Chondrocyte (in vitro differentiated cells): ENCODE results near the gene ZNF33A. TPM values are rescaled to one million over a fixed set of nuclear protein-coding genes. Genes with fewer than 3 reads are reported as not detected.
"Not testable (repeated sequence)": the region's sequence is repeated elsewhere in the genome, so short reads cannot be mapped to it uniquely, and the experiment has no call there.

Source experiments
- DNase-seq: peaks from one replicate; pipeline ENCODE4 v3.0.0; 2021; ENCODE audit warnings: mixed read lengths, low spot score
- H3K27ac Mint-ChIP-seq: one replicate; pipeline ENCODE4 v1.8.0; 2021; ENCODE audit warnings: mild to moderate bottlenecking, moderate library complexity, mixed read lengths; ENCODE audit not compliant: unreplicated experiment
- H3K27me3 Mint-ChIP-seq: 2 replicates; pipeline ENCODE4 v1.8.0; 2021; ENCODE audit warnings: low read depth, mixed read lengths
- H3K36me3 Mint-ChIP-seq: 2 replicates; pipeline ENCODE4 v1.8.0; 2021; ENCODE audit warnings: low read depth, mixed read lengths
- H3K4me1 Mint-ChIP-seq: 2 replicates; pipeline ENCODE4 v1.8.0; 2021; ENCODE audit warnings: low read depth, mild to moderate bottlenecking, mixed read lengths
- H3K4me3 Mint-ChIP-seq: one replicate; pipeline ENCODE4 v1.8.0; 2021; ENCODE audit warnings: mild to moderate bottlenecking, moderate library complexity, mixed read lengths; ENCODE audit not compliant: unreplicated experiment
- H3K9me3 Mint-ChIP-seq: 2 replicates; pipeline ENCODE4 v1.8.0; 2021; ENCODE audit warnings: low read depth, mixed read lengths
- total RNA-seq: library from RNA; stranded (reverse); gene quantifications from 3 replicates; pipeline ENCODE4 v1.2.1, GENCODE V29; 2021
- TF ChIP-seq, protein P1 (sequence below): fragments of 200-600 bp; sonication (generic); IDR thresholded peaks from 2 replicates; pipeline ENCODE4 v1.5.0; 2021; ENCODE audit warnings: antibody characterized with exemption, mild to moderate bottlenecking, moderate library complexity

Gene ZNF33A
- total RNA-seq, 1 donor from 2014 or later, result 14.2 TPM

DNA sequence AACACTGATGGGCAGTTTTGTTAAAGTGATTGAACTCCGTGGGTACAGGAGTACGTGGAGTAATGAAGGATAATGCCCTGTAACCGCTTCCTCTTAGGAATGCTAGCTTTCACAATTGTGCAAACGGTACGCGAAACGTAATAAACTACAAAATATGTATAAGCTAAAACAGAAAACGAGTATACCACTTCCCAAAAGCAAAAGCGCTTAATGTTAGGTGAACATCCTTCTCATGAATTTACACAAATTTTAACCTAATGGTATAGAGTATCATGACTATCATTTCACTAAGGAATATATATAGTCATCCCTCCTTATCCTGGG, 33.6 kb upstream of the ZNF33A start:
- Mint-ChIP-seq H3K4me1 (peaks cover 26% of the 10 kb centered on the region), H3K27me3 (no peaks in the 10 kb centered on the region), H3K9me3 (peaks cover 5% of the 10 kb centered on the region), H3K4me3 (peak overlapping the region; percentile 93), H3K27ac (peak overlapping the region; percentile 95), H3K36me3 (peaks cover 3% of the 10 kb centered on the region)
- TF ChIP-seq, protein P1, sequence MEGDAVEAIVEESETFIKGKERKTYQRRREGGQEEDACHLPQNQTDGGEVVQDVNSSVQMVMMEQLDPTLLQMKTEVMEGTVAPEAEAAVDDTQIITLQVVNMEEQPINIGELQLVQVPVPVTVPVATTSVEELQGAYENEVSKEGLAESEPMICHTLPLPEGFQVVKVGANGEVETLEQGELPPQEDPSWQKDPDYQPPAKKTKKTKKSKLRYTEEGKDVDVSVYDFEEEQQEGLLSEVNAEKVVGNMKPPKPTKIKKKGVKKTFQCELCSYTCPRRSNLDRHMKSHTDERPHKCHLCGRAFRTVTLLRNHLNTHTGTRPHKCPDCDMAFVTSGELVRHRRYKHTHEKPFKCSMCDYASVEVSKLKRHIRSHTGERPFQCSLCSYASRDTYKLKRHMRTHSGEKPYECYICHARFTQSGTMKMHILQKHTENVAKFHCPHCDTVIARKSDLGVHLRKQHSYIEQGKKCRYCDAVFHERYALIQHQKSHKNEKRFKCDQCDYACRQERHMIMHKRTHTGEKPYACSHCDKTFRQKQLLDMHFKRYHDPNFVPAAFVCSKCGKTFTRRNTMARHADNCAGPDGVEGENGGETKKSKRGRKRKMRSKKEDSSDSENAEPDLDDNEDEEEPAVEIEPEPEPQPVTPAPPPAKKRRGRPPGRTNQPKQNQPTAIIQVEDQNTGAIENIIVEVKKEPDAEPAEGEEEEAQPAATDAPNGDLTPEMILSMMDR, result peak; percentile 47
- no peak for DNase-seq

DNA sequence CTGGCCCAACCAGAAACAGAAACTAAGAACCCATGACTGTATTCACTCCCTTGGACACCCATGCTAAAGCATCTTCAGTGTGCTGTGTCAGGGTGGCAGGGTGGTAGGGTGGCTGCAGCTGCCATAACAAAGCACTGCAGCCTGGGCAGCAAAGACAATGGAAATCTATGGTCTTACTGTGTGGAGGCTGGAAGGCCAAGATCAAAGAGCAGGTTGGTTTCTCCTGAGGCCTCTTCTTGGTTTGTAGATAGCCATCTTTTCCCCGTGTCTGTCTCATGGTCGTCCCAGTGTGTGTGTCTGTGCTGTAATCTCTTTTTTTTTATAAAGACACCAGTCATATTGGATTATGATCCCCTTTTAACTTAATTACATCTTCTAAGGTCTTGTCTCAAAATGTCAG, 18.8 kb upstream of the ZNF33A start:
- no peaks in the 10 kb centered on the region for H3K4me1 Mint-ChIP-seq
- DNase-seq, result no peak

DNA sequence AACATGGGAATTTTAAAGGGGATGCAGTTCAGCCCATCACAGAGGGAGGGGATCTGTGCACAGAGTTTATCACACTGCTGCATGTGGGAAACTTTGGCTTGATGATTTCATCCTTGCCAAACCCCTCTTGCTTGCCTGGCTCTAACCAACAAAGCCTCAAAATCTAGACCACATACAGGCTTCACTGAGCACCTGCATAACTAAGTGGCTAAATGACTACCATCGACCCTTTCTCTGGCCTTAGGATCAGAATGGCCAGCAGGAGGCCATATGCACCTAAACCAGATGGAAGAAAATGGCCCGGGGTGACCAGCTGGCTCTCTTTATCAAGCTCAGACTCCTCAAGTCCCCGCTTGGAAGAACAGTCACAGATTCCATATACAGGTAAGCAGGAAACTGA, 18.4 kb upstream of the ZNF33A start:
- H3K27me3 Mint-ChIP-seq, result peaks cover 4% of the 10 kb centered on the region
- no peak overlapping the region for H3K4me3 Mint-ChIP-seq
- H3K4me1 Mint-ChIP-seq, result no peaks in the 10 kb centered on the region
- no peaks in the 10 kb centered on the region for H3K36me3 Mint-ChIP-seq
- no peak for DNase-seq
- no peak overlapping the region for H3K27ac Mint-ChIP-seq
- TF ChIP-seq, protein P1, result no peak
- H3K9me3 Mint-ChIP-seq, result peaks cover 2% of the 10 kb centered on the region

More for the DNA sequence above, 18.8 kb upstream of the ZNF33A start:
- no peak overlapping the region for H3K4me3 Mint-ChIP-seq
- H3K27me3 Mint-ChIP-seq, result peaks cover 4% of the 10 kb centered on the region
- H3K36me3 Mint-ChIP-seq, result no peaks in the 10 kb centered on the region
- peaks cover 2% of the 10 kb centered on the region for H3K9me3 Mint-ChIP-seq
- no peak overlapping the region for H3K27ac Mint-ChIP-seq
- TF ChIP-seq, protein P1, result no peak

DNA sequence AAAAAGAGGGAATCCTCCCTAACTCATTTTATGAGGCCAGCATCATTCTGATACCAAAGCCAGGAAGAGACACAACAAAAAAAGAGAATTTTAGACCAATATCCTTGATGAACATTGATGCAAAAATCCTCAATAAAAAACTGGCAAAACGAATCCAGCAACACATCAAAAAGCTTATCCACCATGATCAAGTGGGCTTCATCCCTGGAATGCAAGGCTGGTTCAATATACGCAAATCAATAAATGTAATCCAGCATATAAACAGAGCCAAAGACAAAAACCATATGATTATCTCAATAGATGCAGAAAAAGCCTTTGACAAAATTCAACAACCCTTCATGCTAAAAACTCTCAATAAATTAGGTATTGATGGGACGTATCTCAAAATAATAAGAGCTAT, 11.6 kb upstream of the ZNF33A start:
- H3K4me1 Mint-ChIP-seq, H3K27ac Mint-ChIP-seq, DNase-seq, H3K4me3 Mint-ChIP-seq, H3K36me3 Mint-ChIP-seq, H3K9me3 Mint-ChIP-seq, H3K27me3 Mint-ChIP-seq: not testable (repeated sequence)

DNA sequence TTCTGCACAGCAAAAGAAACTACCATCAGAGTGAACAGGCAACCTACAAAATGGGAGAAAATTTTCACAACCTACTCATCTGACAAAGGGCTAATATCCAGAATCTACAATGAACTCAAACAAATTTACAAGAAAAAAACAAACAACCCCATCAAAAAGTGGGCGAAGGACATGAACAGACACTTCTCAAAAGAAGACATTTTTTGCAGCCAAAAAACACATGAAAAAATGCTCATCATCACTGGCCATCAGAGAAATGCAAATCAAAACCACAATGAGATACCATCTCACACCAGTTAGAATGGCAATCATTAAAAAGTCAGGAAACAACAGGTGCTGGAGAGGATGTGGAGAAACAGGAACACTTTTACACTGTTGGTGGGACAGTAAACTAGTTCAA, 10.0 kb upstream of the ZNF33A start:
- H3K4me3 Mint-ChIP-seq, H3K9me3 Mint-ChIP-seq, H3K27ac Mint-ChIP-seq, H3K36me3 Mint-ChIP-seq, H3K27me3 Mint-ChIP-seq, H3K4me1 Mint-ChIP-seq, DNase-seq: not testable (repeated sequence)

DNA sequence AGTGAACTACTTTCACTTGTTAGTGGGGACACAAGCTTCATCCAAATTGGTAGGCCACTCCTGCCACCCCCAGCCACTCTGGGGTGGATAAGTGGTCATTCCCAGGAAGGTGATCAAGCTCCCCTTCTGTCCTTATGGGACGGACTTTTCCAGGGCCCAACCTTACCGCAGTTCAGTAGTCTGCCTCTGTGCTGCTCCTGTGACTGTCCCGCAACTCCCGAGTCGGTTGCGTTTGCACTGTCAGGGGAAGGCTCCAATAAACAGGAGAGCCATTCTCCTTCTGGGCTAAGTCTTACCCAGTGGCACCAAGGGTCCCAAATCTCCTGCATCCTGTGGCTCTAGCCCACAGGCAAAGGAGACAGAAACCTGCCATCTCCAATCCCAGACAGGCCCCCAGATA, 7.4 kb upstream of the ZNF33A start:
- Mint-ChIP-seq H3K4me3 (no peak overlapping the region), H3K4me1 (no peaks in the 10 kb centered on the region), H3K27ac (no peak overlapping the region), H3K36me3 (no peaks in the 10 kb centered on the region), H3K27me3 (peaks cover 6% of the 10 kb centered on the region), H3K9me3 (peaks cover 3% of the 10 kb centered on the region)
- TF ChIP-seq, protein P1, result no peak
- no peak for DNase-seq
